GM10266 (cell line): ENCODE data around the gene FTSJ3.

Experiments
- DNase-seq: peaks from one replicate; pipeline ENCODE4 v3.0.0; 2012; ENCODE audit errors: extremely low spot score
- CTCF ChIP-seq: IDR thresholded peaks from 2 replicates; pipeline ENCODE4 v1.5.1; 2012; ENCODE audit warnings: mild to moderate bottlenecking, low read depth; ENCODE audit not compliant: control insufficient read depth, insufficient read depth; ENCODE audit errors: missing control alignments

FTSJ3 gene

DNA sequence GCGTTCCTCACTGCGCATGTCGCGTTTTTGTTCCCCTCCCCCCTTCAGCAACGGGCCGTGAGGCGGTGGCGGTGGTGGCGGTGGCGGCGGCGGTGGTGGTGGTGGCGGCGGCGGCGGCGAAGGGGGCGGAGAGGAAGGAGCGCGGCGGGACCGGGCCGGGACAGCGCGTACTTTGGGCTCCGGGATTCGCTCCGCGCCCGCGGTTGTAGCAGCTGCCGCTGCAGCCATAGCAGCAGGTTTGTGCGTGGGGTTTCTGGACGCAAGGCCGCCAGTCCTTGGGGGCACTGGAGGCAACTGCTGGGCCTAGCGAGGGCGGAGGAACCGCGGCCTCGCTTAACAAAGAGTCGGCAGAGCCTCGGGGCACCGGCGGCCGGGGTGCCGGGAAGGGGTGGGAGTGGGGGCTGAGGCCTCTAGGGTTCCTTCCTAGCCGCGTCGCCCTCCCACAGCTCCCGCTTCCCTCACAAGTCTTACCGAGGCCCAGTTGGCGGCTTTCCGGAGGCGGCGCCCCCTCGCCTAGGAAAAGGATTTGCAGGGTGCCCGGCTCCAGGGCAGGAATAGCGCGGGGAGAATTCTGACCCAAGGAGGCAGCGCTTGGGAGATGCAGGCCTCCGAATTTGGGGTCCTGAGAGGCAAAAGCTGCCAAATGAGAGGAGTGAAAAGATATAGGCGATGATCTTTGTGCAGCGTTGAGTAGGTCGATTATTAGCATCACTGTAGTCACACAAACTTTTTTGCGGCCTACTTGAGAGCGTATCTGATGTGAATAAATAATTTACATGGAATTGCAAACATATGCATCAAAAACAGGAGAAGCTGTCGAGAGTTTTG lies 53.1 kb downstream of the FTSJ3 start, which contains the start of gene DDX42:
TSS of gene DDX42 (plus strand) at position 30 of the 828 bp plus-strand sequence. CDS start 12,880 bp downstream, outside the sequence.
- DNase-seq: no peak
- TF ChIP-seq CTCF: peak; percentile 2

- no peak for TF ChIP-seq CTCF
- peak; percentile 99 for DNase-seq
Measured at GRCh38 chr17:63773272-63774140, 54.0 kb downstream of the FTSJ3 start, which contains the start of gene CCDC47. Gene CCDC47 (minus strand): TSS chr17:63773597. CDS start chr17:63766175, 7,422 bp downstream.

- TF ChIP-seq CTCF: no peak
- DNase-seq: no peak
Measured at GRCh38 chr17:63772801-63773271, 54.6 kb downstream of the FTSJ3 start.
